Fibroblast of lung (primary cell): ENCODE measurements around the gene PLXNA4. TPM values are rescaled to one million over a fixed set of nuclear protein-coding genes. Genes with fewer than 3 reads are reported as not detected.

Source experiments
- DNase-seq, 2 donors: peaks; one replicate each; pipeline versions ENCODE4 v3.0.0 to v3.0.0-alpha.2; 2010; ENCODE audit warnings: low read depth in 2 of 2
- H2AFZ ChIP-seq: 2 replicates; pipeline ENCODE4 v1.5.1; 2012; ENCODE audit warnings: low read length, control low read depth, inconsistent platforms
- H3K27ac ChIP-seq: 2 replicates; pipeline ENCODE4 v1.5.1; 2011; ENCODE audit warnings: low read length, control low read depth; ENCODE audit not compliant: insufficient read depth
- H3K27me3 ChIP-seq: 2 replicates; pipeline ENCODE4 v1.5.1; 2011; ENCODE audit warnings: mild to moderate bottlenecking, low read length; ENCODE audit not compliant: control insufficient read depth, insufficient read depth
- H3K36me3 ChIP-seq: 2 replicates; pipeline ENCODE4 v1.5.1; 2011; ENCODE audit warnings: low read length; ENCODE audit not compliant: control insufficient read depth, insufficient read depth
- H3K4me1 ChIP-seq: 2 replicates; pipeline ENCODE4 v1.5.1; 2011; ENCODE audit warnings: low read length; ENCODE audit not compliant: control insufficient read depth, insufficient read depth; ENCODE audit errors: extremely low read depth
- H3K4me2 ChIP-seq: 2 replicates; pipeline ENCODE4 v1.5.1; 2011; ENCODE audit warnings: low read length, control low read depth; ENCODE audit not compliant: insufficient read depth; ENCODE audit errors: extremely low read depth
- H3K4me3 ChIP-seq, 4 experiments: fragments of 200-600 bp in 1 of 4; sonication (generic) in 1 of 4; replicated peaks in 1 of 4; 2 replicates each; pipeline ENCODE4 v1.5.1; 2011 to 2016; ENCODE audit warnings: low read length in 4 of 4, low read depth in 3 of 4, mild to moderate bottlenecking in 3 of 4, control low read depth in 2 of 4, inconsistent platforms in 1 of 4, mixed read lengths in 1 of 4; ENCODE audit not compliant: insufficient read depth in 1 of 4; ENCODE audit errors: control extremely low read depth in 1 of 4
- H3K79me2 ChIP-seq: 2 replicates; pipeline ENCODE4 v1.5.1; 2012; ENCODE audit warnings: mild to moderate bottlenecking, low read length, inconsistent platforms; ENCODE audit not compliant: control insufficient read depth, insufficient read depth
- H3K9ac ChIP-seq: 2 replicates; pipeline ENCODE4 v1.5.1; 2011; ENCODE audit warnings: mild to moderate bottlenecking, low read length, control low read depth; ENCODE audit not compliant: insufficient read depth
- H3K9me3 ChIP-seq: 2 replicates; pipeline ENCODE4 v1.5.1; 2012; ENCODE audit warnings: low read depth, low read length; ENCODE audit not compliant: control insufficient read depth, insufficient read depth
- H4K20me1 ChIP-seq: 2 replicates; pipeline ENCODE4 v1.5.1; 2011; ENCODE audit warnings: low read length; ENCODE audit not compliant: control insufficient read depth, insufficient read depth; ENCODE audit errors: extremely low read depth
- CTCF ChIP-seq, 2 donors: IDR thresholded peaks in 1 of 2; conservative IDR thresholded peaks in 1 of 2; 1 replicate in 1 of 2; 2 replicates in 1 of 2; pipeline ENCODE4 v1.5.1; 2011 to 2012; ENCODE audit warnings: low read length in 2 of 2, control low read depth in 1 of 2, inconsistent platforms in 1 of 2, low read depth in 1 of 2, mild to moderate bottlenecking in 1 of 2
- EZH2 ChIP-seq: IDR thresholded peaks from 2 replicates; pipeline ENCODE4 v1.5.1; 2012; ENCODE audit warnings: low read length, control low read depth, mild to moderate bottlenecking; ENCODE audit errors: missing control alignments
- polyA plus RNA-seq, 2 donors: library from polyadenylated mRNA; depleted of rRNA in 1 of 2; stranded (reverse) in 1 of 2; unstranded in 1 of 2; fragments of >200 nt; gene quantifications; 2 replicates each; pipeline ENCODE4 v1.2.1, GENCODE V29; 2011 to 2012; ENCODE audit warnings: missing spikeins in 1 of 2
- total RNA-seq: library from RNA; depleted of rRNA; stranded (reverse); fragments of >200 nt; gene quantifications from 2 replicates; pipeline ENCODE4 v1.2.1, GENCODE V29; 2014

The PLXNA4 gene
- total and polyA plus RNA-seq, 2 donors (not counting 1 experiment from before 2014, with no cell fraction given), result 1.2 to 1.5 TPM

- no peaks in the 10 kb centered on the region for H3K4me1 ChIP-seq
- H3K4me3 ChIP-seq, result no peak overlapping the region
- DNase-seq, result no peak
- H3K4me2 ChIP-seq, result no peak overlapping the region
- H3K9me3 ChIP-seq, result no peaks in the 10 kb centered on the region
- H3K9ac ChIP-seq, result no peak overlapping the region
- H3K79me2 ChIP-seq, result no peaks in the 10 kb centered on the region
- no peaks in the 10 kb centered on the region for H3K27me3 ChIP-seq
- H3K27ac ChIP-seq, result no peak overlapping the region
- no peak for TF ChIP-seq CTCF (conservative IDR thresholded peaks at IDR 0.05 in 1 of 2, IDR thresholded peaks at IDR 0.05 in 1 of 2; ENCODE audit: low read depth in 1 of 2, low read length in 2 of 2)
- TF ChIP-seq EZH2, result no peak
- no peak overlapping the region for H2AFZ ChIP-seq
- H3K36me3 ChIP-seq, result no peaks in the 10 kb centered on the region
- H4K20me1 ChIP-seq, result no peaks in the 10 kb centered on the region
Measured at GRCh38 chr7:132564090-132564489, 12.2 kb downstream of the PLXNA4 start.

GRCh38 chr7:132562690-132563089 lies 13.6 kb downstream of the PLXNA4 start:
- Histone ChIP-seq H3K4me1 (no peaks in the 10 kb centered on the region), H4K20me1 (no peaks in the 10 kb centered on the region), H2AFZ (no peak overlapping the region), H3K9me3 (no peaks in the 10 kb centered on the region), H3K9ac (no peak overlapping the region), H3K36me3 (no peaks in the 10 kb centered on the region), H3K27ac (no peak overlapping the region), H3K4me2 (no peak overlapping the region), H3K79me2 (no peaks in the 10 kb centered on the region), H3K27me3 (no peaks in the 10 kb centered on the region), H3K4me3 (no peak overlapping the region)
- no peak for TF ChIP-seq CTCF (conservative IDR thresholded peaks at IDR 0.05 in 1 of 2, IDR thresholded peaks at IDR 0.05 in 1 of 2; ENCODE audit: low read depth in 1 of 2, low read length in 2 of 2)
- no peak for TF ChIP-seq EZH2
- DNase-seq, result no peak

GRCh38 chr7:132561763-132562162 lies 14.5 kb downstream of the PLXNA4 start:
- Histone ChIP-seq H3K9me3 (no peaks in the 10 kb centered on the region), H3K9ac (no peak overlapping the region), H3K27me3 (no peaks in the 10 kb centered on the region), H3K4me1 (no peaks in the 10 kb centered on the region), H3K36me3 (no peaks in the 10 kb centered on the region), H3K79me2 (no peaks in the 10 kb centered on the region), H3K27ac (no peak overlapping the region), H2AFZ (no peak overlapping the region), H3K4me2 (no peak overlapping the region), H3K4me3 (no peak overlapping the region), H4K20me1 (no peaks in the 10 kb centered on the region)
- TF ChIP-seq CTCF (conservative IDR thresholded peaks at IDR 0.05 in 1 of 2, IDR thresholded peaks at IDR 0.05 in 1 of 2; ENCODE audit: low read depth in 1 of 2, low read length in 2 of 2) (no peak), EZH2 (no peak)
- no peak for DNase-seq
